HG03432 (cell line): ENCODE measurements around the gene VPS4A.
"Not testable (repeated sequence)": the region's sequence is repeated elsewhere in the genome, so short reads cannot be mapped to it uniquely, and the experiment has no call there.

Experiments used
- ATAC-seq: cut with Tn5 transposase; IDR thresholded peaks from one replicate; pipeline ENCODE4 v1.9.1; 2021; ENCODE audit warnings: mild to moderate bottlenecking, moderate library complexity; ENCODE audit not compliant: unreplicated experiment

Gene VPS4A

GRCh38 chr16:69326172-69326873 lies 15.2 kb downstream of the VPS4A start:
- ATAC-seq, result no peak

DNA sequence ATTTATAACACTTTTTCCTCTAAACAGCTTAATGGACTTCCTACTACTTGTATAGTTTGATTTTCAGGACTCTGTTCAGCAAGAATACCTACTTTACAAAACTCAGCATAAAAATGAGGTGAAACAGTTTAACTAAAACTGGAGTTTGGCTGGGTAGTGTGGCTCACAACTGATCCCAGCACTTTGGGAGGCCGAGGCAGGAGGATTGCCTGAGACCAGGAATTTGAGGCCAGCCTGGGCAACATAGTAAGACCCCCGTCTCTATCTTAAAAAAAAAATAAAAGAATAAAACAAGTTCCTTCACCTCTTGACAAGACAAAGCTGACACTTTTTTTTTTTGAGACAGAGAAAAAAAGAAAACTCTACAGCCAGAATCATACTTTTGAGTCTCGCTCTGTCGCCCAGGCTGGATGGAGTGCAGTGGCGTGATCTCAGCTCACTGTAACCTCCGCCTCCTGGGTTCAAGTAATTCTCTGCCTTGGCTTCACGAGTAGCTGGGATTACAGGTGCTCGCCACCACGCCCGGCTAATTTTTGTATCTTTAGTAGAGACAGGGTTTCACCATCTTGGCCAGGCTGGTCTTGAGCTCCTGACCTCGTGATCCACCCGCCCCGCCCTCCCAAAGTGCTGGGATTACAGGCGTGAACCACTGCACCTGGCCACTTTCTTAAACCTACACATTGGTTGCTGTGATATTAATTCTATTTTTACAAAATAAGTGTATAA lies 16.6 kb downstream of the VPS4A start:
- ATAC-seq, result no peak

- ATAC-seq, result no peak
These were observed 17.7 kb downstream of the VPS4A start for GRCh38 chr16:69328854-69329316.

GRCh38 chr16:69329369-69330285 lies 18.5 kb downstream of the VPS4A start:
- peak; percentile 50 for ATAC-seq

- peak; percentile 95 for ATAC-seq
These were observed 19.3 kb downstream of the VPS4A start, which contains the start of gene PDF for GRCh38 chr16:69330286-69331109. PDF (minus strand) TSS chr16:69330588; CDS start chr16:69330570, 18 bp downstream.

- ATAC-seq, result no peak
These were observed 23.5 kb downstream of the VPS4A start for GRCh38 chr16:69334696-69335095.

DNA sequence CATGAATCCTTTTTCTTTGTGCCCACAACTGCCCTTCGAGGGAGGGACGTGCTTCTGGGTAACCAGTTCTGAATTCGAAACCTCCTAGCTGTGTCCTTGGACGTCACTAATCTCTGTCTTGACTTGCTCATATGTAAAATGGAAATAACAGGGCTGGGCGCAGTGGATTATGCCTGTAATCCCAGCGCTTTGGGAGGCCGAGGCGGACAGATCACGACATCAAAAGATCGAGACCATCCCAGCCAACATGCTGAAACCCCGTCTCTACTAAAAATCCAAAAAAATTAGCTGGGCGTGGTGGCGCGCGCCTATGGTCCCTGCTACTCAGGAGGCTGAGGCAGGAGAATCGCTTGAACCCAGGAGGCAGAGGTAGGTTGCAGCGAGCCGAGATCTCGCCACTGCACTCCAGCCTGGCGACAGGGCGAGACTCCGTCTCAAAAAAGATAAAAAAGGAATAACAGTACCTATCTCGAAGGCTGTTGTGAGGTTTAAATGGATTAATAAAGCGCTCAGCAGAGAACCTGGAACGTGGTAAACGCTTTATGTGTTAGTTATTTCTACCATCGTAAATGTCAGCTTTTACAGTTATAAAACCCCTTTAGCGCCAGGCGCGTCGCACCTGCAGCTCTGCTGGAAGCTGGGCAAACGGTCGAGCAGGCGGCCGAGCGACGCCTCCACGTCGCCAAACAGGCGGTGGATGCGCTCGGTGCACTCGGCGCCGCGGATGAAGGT lies 27.6 kb downstream of the VPS4A start:
- ATAC-seq, result no peak

DNA sequence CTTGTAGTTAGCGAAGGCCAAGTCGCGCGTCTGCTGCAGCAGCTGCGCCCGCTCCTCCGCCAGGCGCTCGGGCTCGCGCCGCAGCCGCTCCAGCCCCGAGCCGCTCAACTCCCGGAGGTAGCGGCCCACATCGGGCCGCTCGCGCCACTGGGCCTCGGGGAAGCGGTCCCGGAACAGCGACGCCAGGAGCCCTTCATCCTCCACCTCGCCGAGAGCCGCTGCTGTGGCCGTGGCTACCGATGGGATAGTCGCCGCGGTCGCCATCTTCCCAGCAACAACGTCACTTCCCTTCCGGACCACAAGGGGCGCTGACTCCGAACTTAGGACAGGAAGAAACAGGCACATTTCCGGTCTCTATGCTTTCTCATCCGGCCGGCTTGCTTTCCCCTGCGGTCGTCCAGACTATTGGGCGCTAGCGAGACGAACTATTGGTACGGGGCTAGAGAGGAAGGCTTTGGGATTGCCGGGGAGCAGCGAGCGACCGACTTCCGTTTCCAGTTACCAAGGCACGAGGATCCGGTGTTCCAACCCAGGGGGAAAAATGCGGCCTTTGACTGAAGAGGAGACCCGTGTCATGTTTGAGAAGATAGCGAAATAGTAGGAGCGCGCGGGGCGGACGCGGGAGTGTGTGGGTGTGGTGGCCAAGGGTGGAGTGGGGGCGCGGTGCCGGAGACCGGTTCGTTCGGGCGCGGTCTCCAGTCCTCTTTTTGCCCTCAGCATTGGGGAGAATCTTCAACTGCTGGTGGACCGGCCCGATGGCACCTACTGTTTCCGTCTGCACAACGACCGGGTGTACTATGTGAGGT lies 28.3 kb downstream of the VPS4A start, which contains the start of the genes COG8 and NIP7:
Gene COG8, minus strand, starts transcription at position 276 of the 806 bp plus-strand sequence. Its CDS starts 12 bp downstream, at position 264.
Gene NIP7, plus strand, starts transcription at position 484 of the 806 bp plus-strand sequence. Its CDS starts 58 bp downstream, at position 542.
- ATAC-seq, result peak; percentile 89

DNA sequence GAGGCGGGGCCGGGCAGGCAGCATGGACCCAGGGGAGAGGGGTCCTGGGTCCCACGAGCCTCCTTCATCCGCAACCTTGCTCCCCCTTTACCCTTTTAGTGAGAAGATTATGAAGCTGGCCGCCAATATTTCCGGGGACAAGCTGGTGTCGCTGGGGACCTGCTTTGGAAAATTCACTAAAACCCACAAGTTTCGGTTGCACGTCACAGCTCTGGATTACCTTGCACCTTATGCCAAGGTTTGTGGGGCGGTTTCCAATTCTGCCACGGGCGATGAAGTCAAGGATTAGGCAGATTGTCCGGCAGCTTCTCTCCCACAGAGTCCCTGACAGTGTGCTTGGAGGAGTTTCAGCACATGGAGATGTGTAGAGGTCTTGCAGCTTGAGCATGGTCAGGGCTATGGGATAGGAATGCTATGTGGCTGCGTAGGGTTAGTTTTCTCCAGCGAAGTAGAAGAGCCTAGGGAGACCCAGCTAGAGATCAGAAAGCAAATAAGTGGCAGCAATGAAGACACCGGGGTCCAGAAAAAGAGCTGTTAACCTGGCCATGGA lies 29.0 kb downstream of the VPS4A start:
- no peak for ATAC-seq

DNA sequence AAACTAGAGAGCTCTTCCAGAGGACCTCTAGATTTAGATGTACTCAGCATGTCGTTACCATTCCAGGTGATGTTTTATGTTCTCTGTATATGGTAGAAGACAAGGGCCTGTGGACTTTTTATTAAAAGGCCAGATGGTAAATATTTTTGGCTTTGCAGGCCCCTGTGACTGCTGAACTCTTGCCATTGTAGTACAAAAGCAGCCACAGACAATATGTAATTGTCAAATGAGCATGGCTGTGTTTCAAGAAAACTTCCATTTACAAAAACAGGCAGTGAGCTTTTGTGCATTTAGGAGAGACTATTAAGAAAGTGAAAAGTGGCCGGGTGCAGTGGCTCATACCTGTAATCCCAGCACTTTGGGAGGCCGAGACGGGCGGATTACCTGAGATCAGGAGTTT lies 33.0 kb downstream of the VPS4A start:
- no peak for ATAC-seq

GRCh38 chr16:69345923-69346322 lies 34.8 kb downstream of the VPS4A start:
- no peak for ATAC-seq

GRCh38 chr16:69346683-69347082 lies 35.5 kb downstream of the VPS4A start:
- no peak for ATAC-seq

GRCh38 chr16:69348222-69348621 lies 37.1 kb downstream of the VPS4A start:
- no peak for ATAC-seq

DNA sequence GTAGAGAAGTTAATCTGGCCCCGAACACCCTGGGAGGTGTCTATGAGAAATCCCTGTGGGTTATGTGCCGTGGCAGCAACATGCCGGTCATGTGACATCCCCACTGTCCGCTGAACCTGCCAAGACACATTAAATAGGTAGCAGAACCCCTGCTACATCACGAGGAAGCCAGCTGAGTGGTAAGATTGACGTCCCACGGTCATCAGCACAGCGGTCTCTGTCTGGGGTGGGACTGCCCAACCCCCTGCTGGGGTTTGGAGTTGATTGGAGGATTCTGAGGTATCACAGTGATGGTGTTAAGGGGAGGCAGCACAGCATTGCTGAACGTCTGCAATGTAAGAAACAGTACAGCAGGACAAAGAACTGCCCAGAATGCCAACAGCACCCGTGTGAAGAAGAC lies 38.4 kb downstream of the VPS4A start:
- ATAC-seq, result no peak

- no peak for ATAC-seq
These were observed 39.5 kb downstream of the VPS4A start for GRCh38 chr16:69350536-69351133.

DNA sequence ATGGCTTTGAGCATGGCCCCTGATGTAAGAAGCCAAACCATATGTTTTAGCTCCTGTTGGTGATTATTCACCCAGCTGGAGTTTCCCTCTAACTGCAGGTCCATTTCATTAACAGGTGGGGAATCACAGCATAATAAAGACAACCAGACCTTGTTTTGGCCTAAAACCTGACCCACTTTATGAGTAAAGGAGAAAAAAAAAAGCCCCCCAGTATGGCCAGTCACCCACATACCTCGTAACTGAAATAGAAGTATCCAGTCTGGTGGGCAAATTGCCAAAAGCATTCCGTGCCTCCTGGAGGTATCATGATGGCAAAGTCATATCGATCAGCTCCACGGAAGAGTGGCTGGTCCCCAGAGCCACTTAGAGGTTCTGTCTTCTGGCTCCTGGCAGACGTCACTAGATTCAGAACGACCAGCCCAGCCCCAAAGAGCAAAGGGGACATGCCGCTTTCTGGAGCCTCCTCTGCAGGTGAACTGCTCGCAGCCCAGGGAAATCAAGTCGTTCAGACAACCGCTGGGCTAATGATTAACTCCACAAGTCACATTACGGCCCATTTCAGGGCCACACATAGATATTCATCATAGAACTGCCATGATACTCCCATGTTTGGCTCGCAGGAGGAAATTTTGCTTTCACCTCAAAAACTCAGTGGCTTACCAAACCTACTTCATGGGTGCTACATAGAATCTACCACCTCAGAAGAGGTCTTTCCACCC lies 40.3 kb downstream of the VPS4A start, which contains the start of gene TMED6:
Gene TMED6, minus strand, starts transcription at position 478 of the 719 bp plus-strand sequence. Its CDS starts 33 bp downstream, at position 445.
- ATAC-seq, result no peak

DNA sequence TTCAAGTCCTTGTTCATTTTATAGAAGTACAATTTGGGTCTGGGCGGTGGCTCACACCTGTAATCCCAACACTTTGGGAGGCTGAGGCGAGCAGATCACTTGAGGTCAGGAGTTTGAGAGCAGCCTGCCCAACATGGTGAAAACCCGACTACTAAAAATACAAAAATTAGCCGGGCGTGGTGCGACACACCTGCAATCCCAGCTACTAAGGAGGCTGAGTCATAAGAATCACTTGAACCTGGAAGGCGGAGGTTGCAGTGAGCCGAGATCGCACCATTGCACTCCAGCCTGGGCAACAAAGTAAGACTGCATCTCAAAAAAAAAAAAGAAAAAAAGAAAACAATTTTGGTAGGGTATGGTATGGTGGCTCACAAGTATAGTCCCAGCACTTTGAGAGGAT lies 48.9 kb downstream of the VPS4A start:
- not testable (repeated sequence) for ATAC-seq
